ENCODE results near the gene EIPR1.

DNA sequence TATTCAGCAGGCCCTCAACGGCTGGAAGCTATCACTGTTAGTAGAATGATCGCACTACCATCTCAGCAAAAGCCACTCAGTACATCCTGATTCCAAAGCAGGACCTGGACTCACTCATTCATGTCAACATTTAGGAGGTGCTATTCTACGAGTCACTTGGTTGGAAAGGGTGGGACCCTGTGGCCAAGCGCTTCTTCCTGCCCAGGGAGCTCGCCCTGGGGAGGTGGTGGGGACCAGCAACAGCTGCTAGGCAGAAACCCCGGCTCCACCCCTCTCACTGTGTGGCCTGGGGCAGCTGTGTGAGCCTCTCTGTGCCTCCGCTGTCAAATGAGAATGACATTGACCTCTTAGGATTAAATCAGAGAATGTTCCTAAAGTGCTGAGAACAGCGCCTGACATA, 231.4 kb downstream of the EIPR1 start:
- TF ChIP-seq, protein P1, sequence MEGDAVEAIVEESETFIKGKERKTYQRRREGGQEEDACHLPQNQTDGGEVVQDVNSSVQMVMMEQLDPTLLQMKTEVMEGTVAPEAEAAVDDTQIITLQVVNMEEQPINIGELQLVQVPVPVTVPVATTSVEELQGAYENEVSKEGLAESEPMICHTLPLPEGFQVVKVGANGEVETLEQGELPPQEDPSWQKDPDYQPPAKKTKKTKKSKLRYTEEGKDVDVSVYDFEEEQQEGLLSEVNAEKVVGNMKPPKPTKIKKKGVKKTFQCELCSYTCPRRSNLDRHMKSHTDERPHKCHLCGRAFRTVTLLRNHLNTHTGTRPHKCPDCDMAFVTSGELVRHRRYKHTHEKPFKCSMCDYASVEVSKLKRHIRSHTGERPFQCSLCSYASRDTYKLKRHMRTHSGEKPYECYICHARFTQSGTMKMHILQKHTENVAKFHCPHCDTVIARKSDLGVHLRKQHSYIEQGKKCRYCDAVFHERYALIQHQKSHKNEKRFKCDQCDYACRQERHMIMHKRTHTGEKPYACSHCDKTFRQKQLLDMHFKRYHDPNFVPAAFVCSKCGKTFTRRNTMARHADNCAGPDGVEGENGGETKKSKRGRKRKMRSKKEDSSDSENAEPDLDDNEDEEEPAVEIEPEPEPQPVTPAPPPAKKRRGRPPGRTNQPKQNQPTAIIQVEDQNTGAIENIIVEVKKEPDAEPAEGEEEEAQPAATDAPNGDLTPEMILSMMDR (optimal IDR thresholded peaks at IDR 0.05 in 1 of 3, IDR thresholded peaks at IDR 0.05 in 1 of 3, conservative IDR thresholded peaks at IDR 0.05 in 1 of 3; ENCODE audit: extremely low read depth in 1 of 3, insufficient read depth in 2 of 3, low read length in 3 of 3): no peak
- TF ChIP-seq EZH2 (IDR thresholded peaks at IDR 0.05; ENCODE audit: low read length): no peak
